PC-9 (cell line): ENCODE results near the gene ZFP14.

Source experiments
- CTCF ChIP-seq: fragments of 200-600 bp; sonication (generic); conservative IDR thresholded peaks from 2 replicates; pipeline ENCODE4 v1.6.1; 2017; ENCODE audit warnings: mixed run types, antibody characterized with exemption, mild to moderate bottlenecking, moderate library complexity
- EZH2 ChIP-seq: fragments of 200-600 bp; sonication (generic); IDR thresholded peaks from 2 replicates; pipeline ENCODE4 v1.8.0; 2017; ENCODE audit warnings: antibody characterized with exemption, low read depth

- TF ChIP-seq CTCF (no peak), EZH2 (no peak)
These were observed 19.6 kb upstream of the ZFP14 start for GRCh38 chr19:36398571-36398970.
